Hepatocyte (in vitro differentiated cells): Measurements from ENCODE around the gene LDLRAD4.

Experiments
- CTCF ChIP-seq: fragments of 200-600 bp; sonication (generic); IDR thresholded peaks from 2 replicates; pipeline ENCODE4 v1.5.1; 2016; ENCODE audit warnings: antibody characterized with exemption, mild to moderate bottlenecking; ENCODE audit not compliant: poor library complexity
- EZH2 ChIP-seq: fragments of 200-600 bp; sonication (generic); IDR thresholded peaks from 2 replicates; pipeline ENCODE4 v1.6.1; 2016; ENCODE audit warnings: antibody characterized with exemption, mild to moderate bottlenecking, borderline replicate concordance

DNA sequence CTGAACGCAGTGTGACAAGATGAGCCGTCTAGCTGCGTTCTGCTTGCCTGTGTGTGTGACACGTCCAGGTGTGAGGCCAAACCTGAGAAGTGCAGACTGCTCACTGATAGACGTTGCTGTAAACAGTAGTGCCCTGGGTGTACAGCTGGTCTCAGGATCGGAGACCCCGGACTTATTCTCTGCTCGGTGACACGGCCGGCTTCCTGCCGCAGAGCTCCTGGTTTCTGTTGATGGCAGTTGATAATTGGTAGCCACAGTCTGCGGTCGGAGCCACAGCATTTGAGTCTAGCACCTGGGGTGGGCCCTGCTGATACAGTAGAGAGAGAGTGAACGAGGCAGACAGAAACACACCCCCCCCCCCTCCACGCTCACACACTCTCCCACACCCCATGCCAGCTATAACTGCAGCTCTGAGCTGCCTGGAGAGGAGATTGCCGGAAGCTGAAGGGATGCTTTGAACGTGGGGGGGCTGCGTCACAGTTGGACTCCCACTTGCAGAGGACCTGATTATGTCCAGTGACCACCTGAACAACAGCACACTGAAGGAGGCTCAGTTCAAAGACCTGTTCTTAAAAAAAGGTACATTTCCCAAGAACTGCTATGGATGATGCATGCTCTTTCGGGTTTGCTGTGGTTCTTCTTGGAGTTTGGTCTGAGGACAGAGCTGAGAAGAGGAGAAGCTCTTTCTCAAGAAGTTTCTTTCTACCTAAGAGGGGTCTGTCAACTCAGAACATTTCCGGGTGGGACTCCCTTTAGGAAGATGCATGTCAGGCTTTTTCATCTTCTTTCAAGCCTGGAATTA lies 393.8 kb downstream of the LDLRAD4 start:
- TF ChIP-seq EZH2: no peak
- TF ChIP-seq CTCF: no peak
